HG03045 (cell line): Measurements from ENCODE around the gene SOX6.

Experiments
- ATAC-seq: cut with Tn5 transposase; IDR thresholded peaks from one replicate; pipeline ENCODE4 v1.9.1; 2021; ENCODE audit warnings: mild to moderate bottlenecking, moderate library complexity; ENCODE audit not compliant: unreplicated experiment

SOX6 gene

GRCh38 chr11:16321148-16321547, 35.2 kb downstream of the SOX6 start:
- ATAC-seq, result no peak

- no peak for ATAC-seq
Observed at GRCh38 chr11:16318320-16318719, 38.0 kb downstream of the SOX6 start.

- ATAC-seq, result no peak
Observed at GRCh38 chr11:16317712-16318111, 38.6 kb downstream of the SOX6 start.

GRCh38 chr11:16313846-16314245, 42.5 kb downstream of the SOX6 start:
- no peak for ATAC-seq

DNA sequence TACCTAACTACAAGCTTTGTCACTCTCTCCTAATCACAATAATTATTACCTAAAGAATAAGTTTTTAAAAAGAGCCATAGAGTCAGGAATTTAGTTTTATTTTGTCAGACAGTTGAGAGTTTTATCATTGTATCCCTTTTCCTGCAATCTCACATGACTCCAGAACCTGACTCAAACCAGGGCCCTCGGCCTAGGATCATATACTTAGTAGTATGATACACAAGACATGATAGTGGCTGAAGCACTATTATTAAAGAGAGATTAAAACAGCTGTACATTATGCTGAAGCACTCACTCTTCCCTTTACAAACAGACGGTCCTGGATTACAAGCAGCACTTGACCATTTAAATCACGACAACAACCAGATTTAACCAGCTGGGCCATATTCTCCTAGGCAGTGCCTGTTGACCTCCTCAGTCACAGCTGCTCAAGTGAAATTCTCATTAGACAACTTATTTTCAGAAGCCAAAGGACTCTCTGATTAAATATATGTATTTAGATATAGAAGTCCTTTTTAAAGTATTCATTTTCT, 44.0 kb downstream of the SOX6 start:
- no peak for ATAC-seq

DNA sequence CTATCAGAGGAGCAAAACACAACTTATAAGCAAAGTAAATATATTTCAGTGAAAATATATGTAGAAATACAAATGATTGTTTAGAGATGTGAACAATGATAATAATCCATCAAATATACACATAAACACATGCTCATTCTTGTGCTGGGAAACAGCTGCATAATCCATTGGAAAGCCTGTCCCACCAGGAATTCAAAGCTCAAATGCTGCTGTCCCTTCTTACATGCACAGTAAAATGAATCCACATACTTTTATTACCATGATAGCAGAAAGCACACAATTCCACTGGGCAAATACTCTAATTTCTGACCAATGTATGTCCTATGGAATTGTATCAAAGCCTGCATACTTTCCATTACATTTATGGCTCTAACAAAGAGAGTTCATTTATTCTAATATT, 44.5 kb downstream of the SOX6 start:
- ATAC-seq, result no peak

DNA sequence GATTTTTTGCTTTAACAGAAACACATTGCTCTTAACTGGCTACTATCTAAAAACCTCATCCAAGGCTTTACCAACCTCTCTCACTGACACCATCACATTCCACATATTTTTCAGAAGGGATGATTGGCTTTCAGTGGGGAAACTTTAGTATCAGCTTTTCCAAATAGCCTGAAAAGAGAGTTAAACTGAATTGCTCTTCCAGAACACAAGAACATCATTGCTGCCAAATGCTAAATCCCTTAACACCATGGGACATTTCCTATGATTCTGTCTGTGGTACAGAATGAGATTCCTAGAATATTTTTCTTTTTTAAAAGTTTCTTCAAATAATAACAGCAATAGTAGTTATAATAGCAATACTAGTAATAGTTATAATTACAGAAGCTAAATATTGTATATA, 45.4 kb downstream of the SOX6 start:
- ATAC-seq, result no peak

GRCh38 chr11:16309226-16309625, 47.1 kb downstream of the SOX6 start:
- no peak for ATAC-seq

- no peak for ATAC-seq
Observed at GRCh38 chr11:16301462-16301861, 54.9 kb downstream of the SOX6 start.

DNA sequence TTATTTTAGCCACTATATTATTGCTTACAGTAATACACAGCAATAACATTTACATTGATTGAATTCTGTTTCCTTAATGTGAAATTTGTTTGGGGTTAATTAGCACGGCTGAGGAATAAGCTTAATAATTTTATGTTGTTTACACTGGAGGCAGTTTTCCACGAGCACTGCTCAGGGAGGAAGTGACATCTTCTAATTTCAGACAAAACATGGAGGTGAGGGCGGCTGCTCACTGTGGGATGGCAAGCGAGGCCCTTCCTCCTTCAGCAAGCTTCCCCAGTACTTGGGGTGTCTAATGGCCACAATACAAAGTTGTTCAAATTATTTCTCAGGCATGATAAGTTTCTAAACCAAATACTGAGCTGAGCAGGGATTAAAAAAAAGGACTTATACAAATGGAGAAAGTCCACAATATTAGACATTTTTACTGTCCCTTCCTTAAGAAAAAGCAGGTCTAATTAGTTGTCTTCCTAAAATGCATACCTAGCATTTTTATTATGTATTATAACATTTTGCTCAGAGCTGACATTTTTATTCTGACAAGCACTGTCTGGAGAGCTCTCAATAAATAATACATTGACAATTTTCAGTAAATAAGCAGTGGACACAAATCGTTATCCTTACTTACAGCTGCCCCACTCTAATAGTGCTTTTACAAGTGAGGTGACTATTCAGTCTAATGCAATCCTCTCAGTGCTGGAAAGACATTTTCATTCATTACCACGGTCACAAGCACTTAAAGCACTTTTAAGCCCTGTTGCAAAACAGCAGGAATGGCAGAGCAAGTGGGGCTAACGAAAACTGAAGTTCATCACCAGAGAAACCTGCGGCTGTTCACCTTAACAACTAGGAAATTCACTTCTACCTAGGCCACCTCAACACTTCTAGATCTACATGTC, 56.2 kb downstream of the SOX6 start:
- ATAC-seq, result no peak

- ATAC-seq, result no peak
Observed at GRCh38 chr11:16299390-16299789, 57.0 kb downstream of the SOX6 start.

GRCh38 chr11:16297332-16297731, 59.0 kb downstream of the SOX6 start:
- ATAC-seq, result no peak

GRCh38 chr11:16296273-16296672, 60.1 kb downstream of the SOX6 start:
- no peak for ATAC-seq

- ATAC-seq, result no peak
Observed at GRCh38 chr11:16295592-16295991, 60.8 kb downstream of the SOX6 start.

DNA sequence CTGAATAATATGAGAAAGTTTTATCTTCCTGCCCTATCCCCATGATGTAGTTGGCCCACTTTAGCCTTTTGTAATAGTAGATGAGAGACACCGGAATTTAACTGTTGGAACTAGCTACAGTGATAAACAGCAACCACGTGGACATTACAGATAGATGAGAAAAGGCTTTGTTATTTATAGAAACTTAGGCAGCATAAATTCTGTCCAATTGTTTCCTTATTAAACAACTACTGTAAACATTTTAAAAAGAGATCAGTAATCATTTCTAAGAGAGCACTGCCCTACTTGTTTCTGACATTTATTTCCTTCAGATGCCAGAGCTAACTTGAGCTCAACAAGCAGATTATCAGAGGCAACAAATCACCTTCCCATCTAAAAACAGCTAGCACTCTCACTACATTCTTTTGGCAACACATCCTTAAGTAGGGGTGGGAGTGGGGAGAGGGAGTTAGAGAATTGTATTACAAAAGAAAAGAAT, 63.1 kb downstream of the SOX6 start:
- no peak for ATAC-seq

DNA sequence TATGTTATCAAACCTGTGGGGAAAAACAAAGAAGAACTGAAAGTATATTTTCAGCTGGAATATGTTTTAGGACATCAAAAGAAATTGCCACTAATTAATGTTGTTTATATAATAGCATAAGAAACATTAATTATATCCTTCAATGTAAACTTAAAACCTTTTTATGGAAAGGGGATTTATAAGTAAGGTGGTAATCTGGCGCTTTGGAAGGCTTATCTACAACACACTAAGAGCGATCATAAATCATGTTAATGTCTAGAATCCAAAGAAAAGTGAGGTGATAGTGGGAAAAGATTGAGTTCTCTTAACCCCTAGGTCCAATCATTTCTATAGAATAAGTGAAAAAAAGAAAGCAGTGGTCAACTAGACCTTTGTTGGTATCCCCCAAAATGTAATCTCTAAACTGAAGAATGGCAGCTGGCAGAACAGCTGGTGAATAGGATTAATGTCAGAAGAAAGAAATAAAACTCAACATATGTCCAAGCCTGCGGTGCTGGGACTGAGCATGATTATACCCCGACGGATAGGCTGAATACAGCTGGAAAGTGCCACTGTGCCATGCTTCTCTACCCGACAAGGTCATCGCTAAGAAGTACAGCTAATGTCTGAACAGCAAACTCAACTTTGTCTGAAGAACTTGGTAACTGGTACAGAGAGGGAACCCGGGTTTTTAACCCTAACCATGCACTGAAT, 64.0 kb downstream of the SOX6 start:
- ATAC-seq, result no peak

DNA sequence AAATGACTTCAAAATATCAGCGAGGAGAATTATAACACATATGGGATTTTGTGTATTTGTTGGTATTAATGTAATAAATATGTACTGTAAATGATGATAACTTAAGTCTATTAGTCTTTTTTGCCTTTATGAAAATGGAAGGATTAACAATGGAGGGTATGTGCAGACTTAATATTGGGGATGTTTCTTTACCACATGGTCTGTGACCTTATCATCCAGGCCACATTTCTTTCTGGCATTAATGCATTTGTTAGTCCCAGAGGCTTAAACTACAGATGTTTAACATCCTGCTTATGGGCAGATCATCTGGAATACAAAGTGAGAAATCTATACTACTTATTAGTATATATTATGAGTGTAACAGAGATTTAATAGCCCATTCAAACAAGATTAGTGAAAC, 64.6 kb downstream of the SOX6 start:
- no peak for ATAC-seq

DNA sequence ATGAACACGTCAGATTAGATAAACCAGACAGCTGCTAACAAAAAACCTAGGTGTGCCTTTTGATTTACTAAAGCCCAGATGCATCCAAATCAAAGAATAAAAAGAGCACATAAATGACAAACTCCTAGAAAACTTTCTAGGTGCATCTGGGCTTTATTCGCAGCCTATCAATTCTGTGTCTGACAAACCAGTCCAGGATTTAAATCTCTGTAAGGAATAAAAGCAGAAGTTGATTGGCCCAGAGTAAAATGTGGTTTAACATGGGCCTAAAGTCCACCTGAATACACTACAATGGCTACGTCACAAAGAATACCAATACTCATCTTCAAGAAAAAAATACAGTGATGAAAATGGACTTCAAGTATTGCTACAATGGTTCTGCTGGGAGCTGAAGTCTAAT, 66.8 kb downstream of the SOX6 start:
- ATAC-seq, result no peak

GRCh38 chr11:16287630-16288280, 68.6 kb downstream of the SOX6 start:
- no peak for ATAC-seq

DNA sequence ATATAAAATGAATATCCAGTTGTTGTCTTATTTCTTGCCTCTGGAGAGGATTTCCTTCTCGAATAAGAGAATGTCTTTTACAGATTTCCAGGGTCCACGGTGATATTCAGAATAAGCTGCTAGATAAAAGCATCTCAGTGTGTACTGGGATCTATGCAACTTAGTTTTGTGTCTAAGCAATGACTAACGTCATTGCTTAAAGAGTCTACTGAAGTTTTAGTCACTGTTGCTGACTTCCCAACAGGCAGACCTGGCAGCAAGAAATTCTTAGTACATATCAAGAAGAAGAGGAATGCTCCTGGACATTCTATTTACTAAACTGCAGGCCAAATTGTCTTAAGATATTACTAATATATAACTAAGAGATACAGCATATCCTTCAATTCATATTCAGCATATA, 70.3 kb downstream of the SOX6 start:
- ATAC-seq, result no peak

GRCh38 chr11:16280256-16280682, 76.1 kb downstream of the SOX6 start:
- no peak for ATAC-seq
